B cell (primary cell): ENCODE measurements around the gene SLAMF9. TPM values are rescaled to one million over a fixed set of nuclear protein-coding genes. Genes with fewer than 3 reads are reported as not detected.

ENCODE experiments used
- ATAC-seq: fragments of 200-7000 bp; cut with Tn5 transposase; one replicate; pipeline ENCODE4 v1.10.0; 2021; ENCODE audit warnings: low read depth, mild to moderate bottlenecking, moderate number of reproducible peaks, moderate library complexity
- CTCF ChIA-PET: fragments of 350-600 bp; sonication (Branson Sonifier 250); formaldehyde crosslinking; loops from one replicate; lab custom pipeline; 2021; ENCODE audit warnings: antibody characterized with exemption, inconsistent platforms; lab: Charles Lee
- POLR2A ChIA-PET: fragments of 350-600 bp; sonication (Branson Sonifier 250); formaldehyde crosslinking; loops from one replicate; lab custom pipeline; 2021; ENCODE audit warnings: antibody characterized with exemption; lab: Charles Lee
- DNase-seq: peaks from one replicate; pipeline ENCODE4 v3.0.0; 2013
- H2AFZ ChIP-seq: 2 replicates; pipeline ENCODE4 v1.6.1; 2012; ENCODE audit warnings: mild to moderate bottlenecking, low read depth, low read length; ENCODE audit not compliant: insufficient read depth, poor library complexity, severe bottlenecking
- H3K27ac ChIP-seq, 2 donors: 1 replicate in 1 of 2; 2 replicates in 1 of 2; pipeline ENCODE4 v1.5.1; 2012 to 2013; ENCODE audit warnings: low read length in 2 of 2, mild to moderate bottlenecking in 2 of 2, moderate library complexity in 1 of 2
- H3K27me3 ChIP-seq, 4 experiments: fragments of 200-600 bp in 1 of 4; sonication (generic) in 1 of 4; replicated peaks in 1 of 4; 1 replicate in 2 of 4; 2 replicates in 2 of 4; pipeline versions ENCODE4 v1.6.1 to v1.7.0; 2013 to 2016; ENCODE audit warnings: low read length in 3 of 4, mild to moderate bottlenecking in 2 of 4, mixed read lengths in 1 of 4, moderate library complexity in 1 of 4; ENCODE audit not compliant: insufficient read depth in 4 of 4, control insufficient read depth in 3 of 4; ENCODE audit errors: control extremely low read depth in 1 of 4
- H3K36me3 ChIP-seq, 2 experiments: replicated peaks in 1 of 2; 1 replicate in 1 of 2; 2 replicates in 1 of 2; pipeline versions ENCODE4 v1.6.1 to v1.7.1; 2013; ENCODE audit warnings: low read length in 1 of 2; ENCODE audit not compliant: insufficient read depth in 2 of 2, control insufficient read depth in 1 of 2; ENCODE audit errors: control extremely low read depth in 1 of 2, extremely low read depth in 1 of 2
- H3K4me1 ChIP-seq, 2 donors: fragments of 200-600 bp in 1 of 2; sonication (generic) in 1 of 2; 1 replicate in 1 of 2; 2 replicates in 1 of 2; pipeline versions ENCODE4 v1.5.1 to v1.6.1; 2013 to 2017; ENCODE audit warnings: low read length in 2 of 2; ENCODE audit not compliant: control insufficient read depth in 2 of 2, insufficient read depth in 2 of 2
- H3K4me2 ChIP-seq: replicated peaks from 2 replicates; pipeline ENCODE3; 2012; ENCODE audit warnings: mild to moderate bottlenecking, low read depth, low read length; ENCODE audit not compliant: poor library complexity, severe bottlenecking
- H3K4me3 ChIP-seq, 5 experiments: fragments of 200-600 bp in 1 of 5; sonication (generic) in 1 of 5; 1 replicate in 3 of 5; 2 replicates in 2 of 5; pipeline versions ENCODE4 v1.5.1 to v1.7.0; 2011 to 2016; ENCODE audit warnings: low read length in 4 of 5, mild to moderate bottlenecking in 4 of 5, low read depth in 2 of 5, control low read depth in 1 of 5, moderate library complexity in 1 of 5; ENCODE audit not compliant: insufficient read depth in 1 of 5; ENCODE audit errors: control extremely low read depth in 1 of 5, extremely low read depth in 1 of 5
- H3K79me2 ChIP-seq: fragments of 200-600 bp; sonication (generic); one replicate; pipeline ENCODE4 v1.6.0; 2016; ENCODE audit warnings: low read length; ENCODE audit not compliant: control insufficient read depth, insufficient read depth
- H3K9ac ChIP-seq: fragments of 200-600 bp; sonication (generic); 2 replicates; pipeline ENCODE4 v1.6.1; 2017; ENCODE audit warnings: mild to moderate bottlenecking, low read length, moderate library complexity
- H3K9me3 ChIP-seq, 3 donors: one replicate each; pipeline versions ENCODE4 v1.6.1 to v1.7.1; 2013; ENCODE audit warnings: low read length in 2 of 3; ENCODE audit not compliant: control insufficient read depth in 2 of 3, insufficient read depth in 1 of 3; ENCODE audit errors: control extremely low read depth in 1 of 3
- H4K20me1 ChIP-seq: 2 replicates; pipeline ENCODE4 v1.6.0; 2012; ENCODE audit warnings: mild to moderate bottlenecking, low read length; ENCODE audit not compliant: insufficient read depth, control insufficient read depth, poor library complexity, severe bottlenecking
- H3K27ac Mint-ChIP-seq: one replicate; pipeline ENCODE4 v1.8.0; 2021; ENCODE audit warnings: mixed read lengths
- H3K27me3 Mint-ChIP-seq: one replicate; pipeline ENCODE4 v1.8.0; 2021; ENCODE audit warnings: mixed read lengths
- H3K4me1 Mint-ChIP-seq: one replicate; pipeline ENCODE4 v1.8.0; 2021; ENCODE audit warnings: mixed read lengths
- H3K4me3 Mint-ChIP-seq: one replicate; pipeline ENCODE4 v1.8.0; 2021; ENCODE audit warnings: mixed read lengths
- H3K9me3 Mint-ChIP-seq: one replicate; pipeline ENCODE4 v1.8.0; 2022; ENCODE audit warnings: mixed read lengths; ENCODE audit not compliant: insufficient read depth
- EZH2 ChIP-seq: IDR thresholded peaks from 2 replicates; pipeline ENCODE4 v1.6.1; 2012; ENCODE audit warnings: borderline replicate concordance, low read depth, mild to moderate bottlenecking, moderate library complexity, low read length; ENCODE audit not compliant: insufficient read depth, poor library complexity, severe bottlenecking
- WGBS: methylation state at CpG from one replicate; pipeline ENCODE4 v1.1.5; 2013; ENCODE audit warnings: missing lambda C conversion rate; ENCODE audit not compliant: insufficient coverage; 5-methylcytosine and 5-hydroxymethylcytosine counted together
- intact Hi-C: fragments of 100-400 bp; cut with micrococcal nuclease; formaldehyde crosslinking; loops from one replicate; pipeline ENCODE4 v1.10.0; 2022
- polyA plus RNA-seq: library from polyadenylated mRNA; depleted of rRNA; stranded (reverse); fragments of >200 nt; gene quantifications from 2 replicates; pipeline ENCODE4 v1.2.3, GENCODE V29; 2012
- total RNA-seq, 2 donors: library from RNA; stranded (reverse); fragments of 120-200 nt in 1 of 2; gene quantifications; 1 replicate in 1 of 2; 2 replicates in 1 of 2; pipeline versions ENCODE4 v1.2.3 to v1.2.4, GENCODE V29; 2013 to 2022
- TF ChIP-seq, protein P1 (sequence below): fragments of 200-600 bp; IDR thresholded peaks from one replicate; pipeline ENCODE4 v1.8.0; 2022; ENCODE audit warnings: antibody characterized with exemption, mild to moderate bottlenecking

Gene SLAMF9
- total and polyA plus RNA-seq, 2 donors (not counting 1 experiment from before 2014, with no cell fraction given) = not detected

DNA sequence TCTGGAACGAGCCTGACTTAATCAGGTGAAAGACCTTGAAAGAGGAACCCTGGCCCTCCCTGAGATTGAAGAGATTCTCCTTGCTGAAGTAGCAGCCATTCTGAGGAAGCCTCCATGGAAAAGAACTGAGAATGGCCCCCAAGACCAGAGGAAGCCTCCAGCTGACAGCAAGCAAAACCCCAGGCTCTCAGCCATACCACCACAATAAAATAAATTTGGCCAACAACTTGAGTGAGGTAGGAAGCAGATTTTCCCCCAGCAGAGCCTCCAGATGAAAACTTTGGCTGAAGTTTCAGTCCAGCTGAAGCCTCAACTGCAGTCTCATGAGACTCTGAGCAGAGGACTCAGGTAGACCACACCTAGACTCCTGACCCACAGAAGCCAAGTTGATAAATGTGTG is 34.0 kb upstream of the SLAMF9 start:
- TF ChIP-seq, protein P1, sequence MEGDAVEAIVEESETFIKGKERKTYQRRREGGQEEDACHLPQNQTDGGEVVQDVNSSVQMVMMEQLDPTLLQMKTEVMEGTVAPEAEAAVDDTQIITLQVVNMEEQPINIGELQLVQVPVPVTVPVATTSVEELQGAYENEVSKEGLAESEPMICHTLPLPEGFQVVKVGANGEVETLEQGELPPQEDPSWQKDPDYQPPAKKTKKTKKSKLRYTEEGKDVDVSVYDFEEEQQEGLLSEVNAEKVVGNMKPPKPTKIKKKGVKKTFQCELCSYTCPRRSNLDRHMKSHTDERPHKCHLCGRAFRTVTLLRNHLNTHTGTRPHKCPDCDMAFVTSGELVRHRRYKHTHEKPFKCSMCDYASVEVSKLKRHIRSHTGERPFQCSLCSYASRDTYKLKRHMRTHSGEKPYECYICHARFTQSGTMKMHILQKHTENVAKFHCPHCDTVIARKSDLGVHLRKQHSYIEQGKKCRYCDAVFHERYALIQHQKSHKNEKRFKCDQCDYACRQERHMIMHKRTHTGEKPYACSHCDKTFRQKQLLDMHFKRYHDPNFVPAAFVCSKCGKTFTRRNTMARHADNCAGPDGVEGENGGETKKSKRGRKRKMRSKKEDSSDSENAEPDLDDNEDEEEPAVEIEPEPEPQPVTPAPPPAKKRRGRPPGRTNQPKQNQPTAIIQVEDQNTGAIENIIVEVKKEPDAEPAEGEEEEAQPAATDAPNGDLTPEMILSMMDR = no peak
- TF ChIP-seq EZH2 = no peak
- WGBS = 30% methylated on average over 1 of the region's 1 CpG
- H3K4me1 Mint-ChIP-seq = peaks cover 5% of the 10 kb centered on the region

DNA sequence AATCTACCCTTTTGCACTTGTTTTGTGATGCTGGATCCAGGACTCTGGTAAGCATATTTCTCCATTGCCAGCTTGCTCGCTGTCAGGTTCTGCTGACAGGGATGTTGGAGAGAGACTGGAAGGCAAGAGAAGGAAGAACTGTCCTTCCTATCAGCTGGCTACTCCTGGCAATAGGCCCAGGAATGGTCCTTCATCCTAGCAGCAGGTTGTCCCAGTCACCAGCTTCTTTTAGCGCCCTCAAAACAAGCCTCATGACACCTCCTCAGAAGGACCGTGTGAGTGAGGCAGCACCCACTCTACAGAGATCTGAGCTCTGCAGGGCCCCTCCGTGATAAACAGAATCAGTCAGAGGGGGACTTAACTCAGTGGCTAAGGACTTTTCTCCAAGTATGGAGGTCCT is 33.1 kb upstream of the SLAMF9 start:
- CTCF ChIA-PET = no interaction called here

More for the DNA sequence above, 34.0 kb upstream of the SLAMF9 start:
- ChIA-PET CTCF (no interaction called here), POLR2A (no interaction called here)
- DNase-seq (no peak), ATAC-seq (no peak)
- H4K20me1 ChIP-seq = no peaks in the 10 kb centered on the region
- no peaks in the 10 kb centered on the region for H3K9me3 Mint-ChIP-seq
- H3K27me3 ChIP-seq = peaks cover 0 to 18% (median 6%) of the 10 kb centered on the region in 4 experiments
- no peak overlapping the region for H3K27ac ChIP-seq
- H3K36me3 ChIP-seq = no peaks in the 10 kb centered on the region
- H3K4me3 ChIP-seq = no peak overlapping the region
- H3K9me3 ChIP-seq = no peaks in the 10 kb centered on the region
- H2AFZ ChIP-seq = no peak overlapping the region
- H3K79me2 ChIP-seq = no peaks in the 10 kb centered on the region
- H3K4me1 ChIP-seq = no peaks in the 10 kb centered on the region
- no peak overlapping the region for H3K9ac ChIP-seq
- intact Hi-C loops = no loop called here
- no peak overlapping the region for H3K4me2 ChIP-seq
- H3K27ac Mint-ChIP-seq = no peak overlapping the region
- no peak overlapping the region for H3K4me3 Mint-ChIP-seq
- peaks cover 41% of the 10 kb centered on the region for H3K27me3 Mint-ChIP-seq

More for the DNA sequence above, 33.1 kb upstream of the SLAMF9 start:
- no peaks in the 10 kb centered on the region for H4K20me1 ChIP-seq
- Mint-ChIP-seq H3K4me1 (peaks cover 5% of the 10 kb centered on the region), H3K4me3 (no peak overlapping the region), H3K27ac (no peak overlapping the region), H3K9me3 (no peaks in the 10 kb centered on the region), H3K27me3 (peaks cover 43% of the 10 kb centered on the region)
- H3K4me2 ChIP-seq = no peak overlapping the region
- H3K27me3 ChIP-seq = peaks cover 0 to 21% (median 5%) of the 10 kb centered on the region in 4 experiments
- no peaks in the 10 kb centered on the region for H3K9me3 ChIP-seq
- no peak for TF ChIP-seq EZH2
- TF ChIP-seq, protein P1 = no peak
- H3K9ac ChIP-seq = no peak overlapping the region
- ATAC-seq (no peak), DNase-seq (no peak)
- no peak overlapping the region for H3K27ac ChIP-seq
- H2AFZ ChIP-seq = no peak overlapping the region
- no peak overlapping the region for H3K4me3 ChIP-seq
- H3K79me2 ChIP-seq = no peaks in the 10 kb centered on the region
- H3K36me3 ChIP-seq = no peaks in the 10 kb centered on the region
- POLR2A ChIA-PET = no interaction called here
- no peaks in the 10 kb centered on the region for H3K4me1 ChIP-seq
- intact Hi-C loops = no loop called here
- WGBS = 95% methylated on average over 3 of the region's 4 CpGs
